Thyroid gland (tissue), 4 donors: ENCODE measurements around the gene NSUN7. TPM values are rescaled to one million over a fixed set of nuclear protein-coding genes. Genes with fewer than 3 reads are reported as not detected.

Source experiments
- DNase-seq, 2 donors: peaks; one replicate each; pipeline ENCODE4 v3.0.0-alpha.2; 2019
- H3K27ac ChIP-seq, 3 donors: fragments of 200-600 bp; sonication (generic); 1 replicate in 2 of 3; 2 replicates in 1 of 3; pipeline ENCODE4 v1.5.1; 2016 to 2019; ENCODE audit warnings: mild to moderate bottlenecking in 1 of 3, moderate library complexity in 1 of 3
- H3K27me3 ChIP-seq: fragments of 200-600 bp; sonication (generic); one replicate; pipeline ENCODE4 v1.5.1; 2019
- H3K36me3 ChIP-seq, 2 donors: fragments of 200-600 bp; sonication (generic); one replicate each; pipeline ENCODE4 v1.5.1; 2016 to 2019
- H3K4me1 ChIP-seq, 2 donors: fragments of 200-600 bp; sonication (generic); one replicate each; pipeline ENCODE4 v1.5.1; 2017 to 2019
- H3K4me3 ChIP-seq, 3 donors: fragments of 200-600 bp; sonication (generic); replicated peaks in 1 of 3; 1 replicate in 2 of 3; 2 replicates in 1 of 3; pipeline ENCODE4 v1.5.1; 2016; ENCODE audit warnings: mild to moderate bottlenecking in 1 of 3
- H3K9me3 ChIP-seq: fragments of 200-600 bp; sonication (generic); one replicate; pipeline ENCODE4 v1.5.1; 2017
- CTCF ChIP-seq, 6 experiments: fragments of 200-600 bp in 3 of 6; fragments of 450-650 bp in 3 of 6; sonication (generic) in 3 of 6; IDR thresholded peaks; one replicate each; pipeline ENCODE4 v1.5.1; 2016 to 2019; ENCODE audit warnings: antibody characterized with exemption in 6 of 6, mild to moderate bottlenecking in 2 of 6, inconsistent platforms in 1 of 6, moderate library complexity in 1 of 6
- POLR2A ChIP-seq, 2 donors: fragments of 450-650 bp; IDR thresholded peaks; one replicate each; pipeline ENCODE4 v1.6.1; 2017; ENCODE audit warnings: antibody characterized with exemption in 2 of 2, mild to moderate bottlenecking in 2 of 2, moderate library complexity in 1 of 2
- WGBS, 2 donors: methylation state at CpG; one replicate each; pipeline ENCODE4 v1.1.5; 2017; 5-methylcytosine and 5-hydroxymethylcytosine counted together
- intact Hi-C: fragments of 100-400 bp; cut with DNase I; formaldehyde crosslinking; loops from one replicate; pipeline ENCODE4 v1.15.1; 2023
- total RNA-seq, 4 donors: library from RNA; depleted of rRNA; stranded (reverse); fragments of >200 nt; gene quantifications; one replicate each; pipeline ENCODE4 v1.2.3, GENCODE V29; 2016

NSUN7 gene
- total RNA-seq, 4 donors from 2014 or later, result 14.2 to 65.2 (median 19.1) TPM

GRCh38 chr4:40720351-40720750 is 29.4 kb upstream of the NSUN7 start:
- 81% methylated on average over 4 of the region's 4 CpGs for WGBS, 2 donors
- no peak for TF ChIP-seq CTCF (IDR thresholded peaks at IDR 0.05)
- no peak for TF ChIP-seq POLR2A (IDR thresholded peaks at IDR 0.05)
- no peak for DNase-seq
- intact Hi-C loops, result no loop called here
- Histone ChIP-seq H3K4me3 (no peak overlapping the region), H3K36me3 (no peaks in the 10 kb centered on the region), H3K27me3 (no peaks in the 10 kb centered on the region), H3K9me3 (no peaks in the 10 kb centered on the region), H3K27ac (no peak overlapping the region), H3K4me1 (peaks cover 13 to 17% of the 10 kb centered on the region in 2 donors)

GRCh38 chr4:40720916-40721315 is 28.8 kb upstream of the NSUN7 start:
- no peaks in the 10 kb centered on the region for H3K9me3 ChIP-seq
- intact Hi-C loops, result no loop called here

GRCh38 chr4:40721730-40722171 is 28.0 kb upstream of the NSUN7 start:
- no peak for DNase-seq
- WGBS, 2 donors, result 88 to 91% methylated on average over 5 of the region's 5 CpGs
- Histone ChIP-seq H3K4me1 (peaks cover 13 to 17% of the 10 kb centered on the region in 2 donors), H3K27me3 (no peaks in the 10 kb centered on the region), H3K9me3 (no peaks in the 10 kb centered on the region), H3K4me3 (no peak overlapping the region), H3K27ac (no peak overlapping the region), H3K36me3 (no peaks in the 10 kb centered on the region)
- intact Hi-C loops, result no loop called here
- TF ChIP-seq POLR2A (IDR thresholded peaks at IDR 0.05) (no peak), CTCF (IDR thresholded peaks at IDR 0.05) (no peak)

More at GRCh38 chr4:40720916-40721315, 28.8 kb upstream of the NSUN7 start:
- Histone ChIP-seq H3K4me3 (no peak overlapping the region), H3K36me3 (no peaks in the 10 kb centered on the region), H3K27me3 (no peaks in the 10 kb centered on the region), H3K4me1 (peaks cover 13 to 17% of the 10 kb centered on the region in 2 donors), H3K27ac (no peak overlapping the region)
- 28 to 45% methylated on average over 3 of the region's 3 CpGs for WGBS, 2 donors
- no peak for DNase-seq
- TF ChIP-seq POLR2A (IDR thresholded peaks at IDR 0.05) (no peak), CTCF (IDR thresholded peaks at IDR 0.05) (no peak)

- 63 to 65% methylated on average over 5 of the region's 5 CpGs for WGBS, 2 donors
Observed at GRCh38 chr4:40722576-40723161, 27.1 kb upstream of the NSUN7 start.

More at GRCh38 chr4:40722576-40723161, 27.1 kb upstream of the NSUN7 start:
- DNase-seq, result no peak
- intact Hi-C loops, result no loop called here
- Histone ChIP-seq H3K9me3 (no peaks in the 10 kb centered on the region), H3K36me3 (no peaks in the 10 kb centered on the region), H3K27ac (no peak overlapping the region), H3K4me3 (no peak overlapping the region), H3K4me1 (peaks cover 11 to 13% of the 10 kb centered on the region in 2 donors), H3K27me3 (no peaks in the 10 kb centered on the region)
- no peak for TF ChIP-seq CTCF (IDR thresholded peaks at IDR 0.05)
